Fibroblast of lung (primary cell): ENCODE measurements around the gene BMP4. TPM values are rescaled to one million over a fixed set of nuclear protein-coding genes. Genes with fewer than 3 reads are reported as not detected.
"Not testable (repeated sequence)": the region's sequence is repeated elsewhere in the genome, so short reads cannot be mapped to it uniquely, and the experiment has no call there.

Source experiments
- DNase-seq, 2 donors: peaks; one replicate each; pipeline versions ENCODE4 v3.0.0 to v3.0.0-alpha.2; 2010; ENCODE audit warnings: low read depth in 2 of 2
- H2AFZ ChIP-seq: 2 replicates; pipeline ENCODE4 v1.5.1; 2012; ENCODE audit warnings: low read length, control low read depth, inconsistent platforms
- H3K27ac ChIP-seq: 2 replicates; pipeline ENCODE4 v1.5.1; 2011; ENCODE audit warnings: low read length, control low read depth; ENCODE audit not compliant: insufficient read depth
- H3K27me3 ChIP-seq: 2 replicates; pipeline ENCODE4 v1.5.1; 2011; ENCODE audit warnings: mild to moderate bottlenecking, low read length; ENCODE audit not compliant: control insufficient read depth, insufficient read depth
- H3K36me3 ChIP-seq: 2 replicates; pipeline ENCODE4 v1.5.1; 2011; ENCODE audit warnings: low read length; ENCODE audit not compliant: control insufficient read depth, insufficient read depth
- H3K4me1 ChIP-seq: 2 replicates; pipeline ENCODE4 v1.5.1; 2011; ENCODE audit warnings: low read length; ENCODE audit not compliant: control insufficient read depth, insufficient read depth; ENCODE audit errors: extremely low read depth
- H3K4me2 ChIP-seq: 2 replicates; pipeline ENCODE4 v1.5.1; 2011; ENCODE audit warnings: low read length, control low read depth; ENCODE audit not compliant: insufficient read depth; ENCODE audit errors: extremely low read depth
- H3K4me3 ChIP-seq, 4 experiments: fragments of 200-600 bp in 1 of 4; sonication (generic) in 1 of 4; replicated peaks in 1 of 4; 2 replicates each; pipeline ENCODE4 v1.5.1; 2011 to 2016; ENCODE audit warnings: low read length in 4 of 4, low read depth in 3 of 4, mild to moderate bottlenecking in 3 of 4, control low read depth in 2 of 4, inconsistent platforms in 1 of 4, mixed read lengths in 1 of 4; ENCODE audit not compliant: insufficient read depth in 1 of 4; ENCODE audit errors: control extremely low read depth in 1 of 4
- H3K79me2 ChIP-seq: 2 replicates; pipeline ENCODE4 v1.5.1; 2012; ENCODE audit warnings: mild to moderate bottlenecking, low read length, inconsistent platforms; ENCODE audit not compliant: control insufficient read depth, insufficient read depth
- H3K9ac ChIP-seq: 2 replicates; pipeline ENCODE4 v1.5.1; 2011; ENCODE audit warnings: mild to moderate bottlenecking, low read length, control low read depth; ENCODE audit not compliant: insufficient read depth
- H3K9me3 ChIP-seq: 2 replicates; pipeline ENCODE4 v1.5.1; 2012; ENCODE audit warnings: low read depth, low read length; ENCODE audit not compliant: control insufficient read depth, insufficient read depth
- H4K20me1 ChIP-seq: 2 replicates; pipeline ENCODE4 v1.5.1; 2011; ENCODE audit warnings: low read length; ENCODE audit not compliant: control insufficient read depth, insufficient read depth; ENCODE audit errors: extremely low read depth
- EZH2 ChIP-seq: IDR thresholded peaks from 2 replicates; pipeline ENCODE4 v1.5.1; 2012; ENCODE audit warnings: low read length, control low read depth, mild to moderate bottlenecking; ENCODE audit errors: missing control alignments
- polyA plus RNA-seq, 2 donors: library from polyadenylated mRNA; depleted of rRNA in 1 of 2; stranded (reverse) in 1 of 2; unstranded in 1 of 2; fragments of >200 nt; gene quantifications; 2 replicates each; pipeline ENCODE4 v1.2.1, GENCODE V29; 2011 to 2012; ENCODE audit warnings: missing spikeins in 1 of 2
- total RNA-seq: library from RNA; depleted of rRNA; stranded (reverse); fragments of >200 nt; gene quantifications from 2 replicates; pipeline ENCODE4 v1.2.1, GENCODE V29; 2014
- TF ChIP-seq, protein P1 (sequence below), 2 donors: IDR thresholded peaks in 1 of 2; conservative IDR thresholded peaks in 1 of 2; 1 replicate in 1 of 2; 2 replicates in 1 of 2; pipeline ENCODE4 v1.5.1; 2011 to 2012; ENCODE audit warnings: low read length in 2 of 2, control low read depth in 1 of 2, inconsistent platforms in 1 of 2, low read depth in 1 of 2, mild to moderate bottlenecking in 1 of 2

Gene BMP4
- total and polyA plus RNA-seq, 2 donors (not counting 1 experiment from before 2014, with no cell fraction given), result 11.4 to 77.5 TPM

DNA sequence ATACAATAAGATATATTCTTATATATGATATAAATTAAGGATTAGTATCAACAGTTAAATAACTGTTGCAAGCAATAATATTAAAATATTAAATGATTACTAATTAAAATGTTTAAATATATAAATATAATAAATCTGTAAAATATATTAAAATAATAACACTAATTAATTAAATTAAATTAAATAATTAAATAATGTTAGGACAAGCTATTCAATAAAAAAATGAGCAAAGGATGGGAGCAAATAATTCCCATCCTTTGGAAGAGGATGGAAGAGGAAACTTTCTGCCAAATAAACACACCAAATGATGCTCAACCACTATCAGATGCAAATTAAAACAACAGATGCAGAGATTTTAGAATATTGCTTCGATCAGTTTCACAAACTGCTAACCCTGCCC is 39.4 kb upstream of the BMP4 start:
- Histone ChIP-seq H3K9ac (no peak overlapping the region), H3K27ac (no peak overlapping the region)
- TF ChIP-seq, protein P1, sequence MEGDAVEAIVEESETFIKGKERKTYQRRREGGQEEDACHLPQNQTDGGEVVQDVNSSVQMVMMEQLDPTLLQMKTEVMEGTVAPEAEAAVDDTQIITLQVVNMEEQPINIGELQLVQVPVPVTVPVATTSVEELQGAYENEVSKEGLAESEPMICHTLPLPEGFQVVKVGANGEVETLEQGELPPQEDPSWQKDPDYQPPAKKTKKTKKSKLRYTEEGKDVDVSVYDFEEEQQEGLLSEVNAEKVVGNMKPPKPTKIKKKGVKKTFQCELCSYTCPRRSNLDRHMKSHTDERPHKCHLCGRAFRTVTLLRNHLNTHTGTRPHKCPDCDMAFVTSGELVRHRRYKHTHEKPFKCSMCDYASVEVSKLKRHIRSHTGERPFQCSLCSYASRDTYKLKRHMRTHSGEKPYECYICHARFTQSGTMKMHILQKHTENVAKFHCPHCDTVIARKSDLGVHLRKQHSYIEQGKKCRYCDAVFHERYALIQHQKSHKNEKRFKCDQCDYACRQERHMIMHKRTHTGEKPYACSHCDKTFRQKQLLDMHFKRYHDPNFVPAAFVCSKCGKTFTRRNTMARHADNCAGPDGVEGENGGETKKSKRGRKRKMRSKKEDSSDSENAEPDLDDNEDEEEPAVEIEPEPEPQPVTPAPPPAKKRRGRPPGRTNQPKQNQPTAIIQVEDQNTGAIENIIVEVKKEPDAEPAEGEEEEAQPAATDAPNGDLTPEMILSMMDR (conservative IDR thresholded peaks at IDR 0.05 in 1 of 2, IDR thresholded peaks at IDR 0.05 in 1 of 2; ENCODE audit: low read depth in 1 of 2, low read length in 2 of 2), result no peak
- no peak for TF ChIP-seq EZH2

DNA sequence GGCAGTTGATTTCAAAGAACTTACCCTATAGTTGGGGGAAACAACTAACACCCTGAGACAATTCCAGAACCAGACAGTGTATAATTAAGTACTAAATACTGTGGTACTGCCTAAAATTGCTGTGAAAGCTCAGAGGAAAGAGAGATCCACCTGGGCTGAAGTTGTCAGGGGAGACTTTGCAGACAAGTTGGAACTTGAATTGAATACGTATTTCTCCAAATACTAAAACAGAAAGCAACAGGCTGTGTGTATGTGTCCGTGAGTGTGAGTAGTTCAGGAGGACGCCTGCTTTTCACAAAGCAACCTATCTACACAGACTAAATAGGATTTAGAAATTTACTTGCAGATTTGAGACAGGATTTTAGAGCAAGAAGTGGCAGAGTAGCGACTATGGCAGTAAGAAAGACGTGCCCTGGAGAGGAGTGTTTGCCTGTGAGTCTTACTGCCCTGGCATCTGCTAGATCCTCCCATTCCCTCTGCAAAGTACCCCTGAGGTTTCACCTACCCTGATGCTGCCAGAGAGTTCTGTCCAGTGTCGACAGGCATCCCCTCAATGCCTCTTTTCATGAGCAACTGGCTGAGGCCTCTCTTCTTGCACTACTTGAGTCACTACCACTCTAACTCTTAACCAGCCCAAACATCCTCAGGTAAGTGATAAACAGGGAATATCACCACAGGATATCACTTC is 37.4 kb upstream of the BMP4 start:
- no peak overlapping the region for H3K4me3 ChIP-seq
- no peak overlapping the region for H3K9ac ChIP-seq
- H3K4me1 ChIP-seq, result no peaks in the 10 kb centered on the region
- DNase-seq, result no peak
- H3K4me2 ChIP-seq, result no peak overlapping the region
- no peaks in the 10 kb centered on the region for H3K9me3 ChIP-seq
- TF ChIP-seq EZH2, result no peak
- TF ChIP-seq, protein P1 (conservative IDR thresholded peaks at IDR 0.05 in 1 of 2, IDR thresholded peaks at IDR 0.05 in 1 of 2; ENCODE audit: low read depth in 1 of 2, low read length in 2 of 2), result no peak
- H3K36me3 ChIP-seq, result no peaks in the 10 kb centered on the region
- no peaks in the 10 kb centered on the region for H3K79me2 ChIP-seq
- H3K27ac ChIP-seq, result no peak overlapping the region
- H3K27me3 ChIP-seq, result no peaks in the 10 kb centered on the region
- no peaks in the 10 kb centered on the region for H4K20me1 ChIP-seq
- no peak overlapping the region for H2AFZ ChIP-seq

More for the DNA sequence above, 39.4 kb upstream of the BMP4 start:
- no peak for DNase-seq
- H3K36me3 ChIP-seq, result no peaks in the 10 kb centered on the region
- H3K4me2 ChIP-seq, result no peak overlapping the region
- H3K9me3 ChIP-seq, result no peaks in the 10 kb centered on the region
- H3K79me2 ChIP-seq, result no peaks in the 10 kb centered on the region
- H3K4me3 ChIP-seq, result no peak overlapping the region
- H3K4me1 ChIP-seq, result no peaks in the 10 kb centered on the region
- H3K27me3 ChIP-seq, result no peaks in the 10 kb centered on the region
- H4K20me1 ChIP-seq, result no peaks in the 10 kb centered on the region
- no peak overlapping the region for H2AFZ ChIP-seq

DNA sequence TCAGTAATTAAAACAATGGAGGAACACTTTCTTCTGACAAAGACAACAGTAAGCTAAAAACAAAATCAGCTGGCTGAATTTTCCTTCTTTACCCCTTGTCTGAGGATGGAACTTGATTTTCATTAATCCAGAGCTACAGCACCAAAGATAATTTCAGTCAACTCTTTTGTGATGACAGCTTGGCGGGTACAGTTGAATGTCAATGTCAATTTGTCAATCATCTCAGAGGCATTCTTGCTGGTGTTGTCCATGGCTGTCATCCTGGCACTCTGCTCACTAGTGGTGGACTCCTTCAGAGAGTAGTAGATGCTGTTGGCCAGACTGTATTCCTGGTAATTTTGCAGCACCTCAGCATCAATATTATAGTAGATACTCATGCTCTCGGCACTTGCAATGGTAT is 34.4 kb upstream of the BMP4 start:
- no peak overlapping the region for H3K4me3 ChIP-seq
- no peak for TF ChIP-seq EZH2
- TF ChIP-seq, protein P1 (conservative IDR thresholded peaks at IDR 0.05 in 1 of 2, IDR thresholded peaks at IDR 0.05 in 1 of 2; ENCODE audit: low read depth in 1 of 2, low read length in 2 of 2), result no peak
- no peak for DNase-seq
- H3K4me1 ChIP-seq, result no peaks in the 10 kb centered on the region
- no peak overlapping the region for H3K9ac ChIP-seq
- no peak overlapping the region for H3K4me2 ChIP-seq
- no peaks in the 10 kb centered on the region for H4K20me1 ChIP-seq
- H3K79me2 ChIP-seq, result no peaks in the 10 kb centered on the region
- no peak overlapping the region for H2AFZ ChIP-seq
- H3K27ac ChIP-seq, result no peak overlapping the region
- H3K36me3 ChIP-seq, result no peaks in the 10 kb centered on the region
- H3K9me3 ChIP-seq, result no peaks in the 10 kb centered on the region
- H3K27me3 ChIP-seq, result no peaks in the 10 kb centered on the region

DNA sequence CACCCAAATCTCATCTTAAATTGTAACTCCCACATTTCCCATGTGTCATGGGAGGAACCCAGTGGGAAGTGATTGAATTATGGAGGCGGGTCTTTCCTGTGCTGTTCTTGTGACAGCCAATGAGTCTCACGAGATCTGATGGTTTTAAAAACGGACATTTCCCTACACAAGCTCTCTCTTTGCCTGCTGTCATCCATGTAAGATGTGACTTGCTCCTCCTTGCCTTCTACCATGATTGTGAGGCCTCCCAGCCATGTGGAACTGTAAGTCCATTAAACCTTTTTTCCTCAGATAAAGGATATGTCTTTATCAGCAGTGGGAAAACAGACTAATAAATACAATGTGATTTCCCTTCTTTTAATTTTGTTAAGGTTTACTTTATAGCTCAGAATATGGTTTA is 30.1 kb upstream of the BMP4 start:
- H3K36me3 ChIP-seq, H3K27me3 ChIP-seq, H3K9me3 ChIP-seq, H3K79me2 ChIP-seq, DNase-seq, H2AFZ ChIP-seq, H3K4me2 ChIP-seq, H3K27ac ChIP-seq, H3K4me3 ChIP-seq, H3K4me1 ChIP-seq, H4K20me1 ChIP-seq, H3K9ac ChIP-seq: not testable (repeated sequence)

DNA sequence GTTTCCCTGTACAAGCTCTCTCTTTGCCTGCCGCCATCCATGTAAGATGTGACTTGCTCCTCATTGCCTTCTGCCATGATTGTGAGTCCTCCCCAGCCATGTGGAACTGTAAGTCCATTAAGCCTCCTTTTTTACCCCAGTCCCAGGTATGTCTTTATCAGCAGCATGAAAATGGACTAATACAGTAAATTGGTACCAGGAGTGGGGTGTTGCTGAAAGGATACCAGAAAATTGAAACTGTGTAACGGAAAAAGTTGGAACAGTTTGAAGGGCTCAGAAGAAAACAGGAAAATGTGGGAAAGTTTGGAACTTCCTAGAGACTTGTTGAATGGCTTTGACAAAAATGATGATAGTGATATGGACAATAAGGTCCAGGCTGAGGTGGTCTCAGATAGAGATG is 28.3 kb upstream of the BMP4 start:
- not testable (repeated sequence) for H3K4me3 ChIP-seq, DNase-seq, H3K4me1 ChIP-seq, H3K9ac ChIP-seq, H3K9me3 ChIP-seq, H3K4me2 ChIP-seq, H3K36me3 ChIP-seq, H3K79me2 ChIP-seq, H3K27me3 ChIP-seq, H2AFZ ChIP-seq, H3K27ac ChIP-seq, H4K20me1 ChIP-seq
